ENCODE results near the gene FKBP3.

DNA sequence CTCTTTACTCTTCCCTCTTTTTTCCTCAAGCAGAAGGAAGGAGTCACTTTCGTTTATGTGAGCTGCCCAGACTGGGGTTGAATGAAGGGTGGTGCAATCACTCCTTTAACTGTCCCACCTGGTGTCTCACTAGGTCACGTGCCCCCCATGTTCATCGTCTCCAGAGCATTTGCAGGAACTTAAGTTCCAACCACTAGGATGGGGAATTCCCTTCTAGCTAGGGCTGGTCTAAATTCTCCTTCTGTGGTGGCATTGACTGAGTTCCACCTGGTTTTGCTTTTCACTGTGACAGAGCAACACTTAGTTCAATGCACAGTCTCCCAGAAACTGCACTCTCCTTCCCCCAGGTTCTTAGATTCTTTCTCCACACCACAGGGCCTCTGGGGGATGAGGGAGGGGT is 10.9 kb upstream of the FKBP3 start:
- TF ChIP-seq, protein P1, sequence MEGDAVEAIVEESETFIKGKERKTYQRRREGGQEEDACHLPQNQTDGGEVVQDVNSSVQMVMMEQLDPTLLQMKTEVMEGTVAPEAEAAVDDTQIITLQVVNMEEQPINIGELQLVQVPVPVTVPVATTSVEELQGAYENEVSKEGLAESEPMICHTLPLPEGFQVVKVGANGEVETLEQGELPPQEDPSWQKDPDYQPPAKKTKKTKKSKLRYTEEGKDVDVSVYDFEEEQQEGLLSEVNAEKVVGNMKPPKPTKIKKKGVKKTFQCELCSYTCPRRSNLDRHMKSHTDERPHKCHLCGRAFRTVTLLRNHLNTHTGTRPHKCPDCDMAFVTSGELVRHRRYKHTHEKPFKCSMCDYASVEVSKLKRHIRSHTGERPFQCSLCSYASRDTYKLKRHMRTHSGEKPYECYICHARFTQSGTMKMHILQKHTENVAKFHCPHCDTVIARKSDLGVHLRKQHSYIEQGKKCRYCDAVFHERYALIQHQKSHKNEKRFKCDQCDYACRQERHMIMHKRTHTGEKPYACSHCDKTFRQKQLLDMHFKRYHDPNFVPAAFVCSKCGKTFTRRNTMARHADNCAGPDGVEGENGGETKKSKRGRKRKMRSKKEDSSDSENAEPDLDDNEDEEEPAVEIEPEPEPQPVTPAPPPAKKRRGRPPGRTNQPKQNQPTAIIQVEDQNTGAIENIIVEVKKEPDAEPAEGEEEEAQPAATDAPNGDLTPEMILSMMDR (IDR thresholded peaks at IDR 0.05; ENCODE audit: low read depth, low read length, poor library complexity, severe bottlenecking): no peak
- TF ChIP-seq EZH2phosphoT487 (IDR thresholded peaks at IDR 0.05; ENCODE audit: borderline replicate concordance, low read length): no peak

Measured in DOHH2 (cell line).